NT2/D1 (cell line): ENCODE data around the gene SPATA9.
"Not testable (repeated sequence)": the region's sequence is repeated elsewhere in the genome, so short reads cannot be mapped to it uniquely, and the experiment has no call there.

Experiments
- DNase-seq: peaks from one replicate; pipeline ENCODE4 v3.0.0-alpha.2; 2011; ENCODE audit warnings: low read depth, low spot score
- H3K27me3 ChIP-seq: 2 replicates; pipeline ENCODE4 v1.6.0; 2011; ENCODE audit warnings: mild to moderate bottlenecking; ENCODE audit not compliant: insufficient read length, insufficient read depth
- H3K36me3 ChIP-seq: 2 replicates; pipeline ENCODE4 v1.6.1; 2011; ENCODE audit warnings: mild to moderate bottlenecking, low read length, mixed read lengths; ENCODE audit not compliant: insufficient read depth, insufficient read length
- H3K4me1 ChIP-seq: 2 replicates; pipeline ENCODE4 v1.5.1; 2011; ENCODE audit not compliant: insufficient read depth, insufficient read length
- H3K4me3 ChIP-seq: 2 replicates; pipeline ENCODE4 v1.5.1; 2011; ENCODE audit warnings: low read depth; ENCODE audit not compliant: insufficient read length
- H3K9ac ChIP-seq: 2 replicates; pipeline ENCODE4 v1.6.0; 2011; ENCODE audit warnings: low read depth; ENCODE audit not compliant: insufficient read length
- H3K9me3 ChIP-seq: 2 replicates; pipeline ENCODE4 v1.5.1; 2011; ENCODE audit warnings: mild to moderate bottlenecking, low read length; ENCODE audit not compliant: insufficient read depth
- SUZ12 ChIP-seq: IDR thresholded peaks from 2 replicates; pipeline ENCODE4 v1.6.1; 2011; ENCODE audit not compliant: insufficient read length, insufficient read depth; ENCODE audit errors: extremely low read depth
- YY1 ChIP-seq: IDR thresholded peaks from 2 replicates; pipeline ENCODE4 v1.6.1; 2011; ENCODE audit not compliant: insufficient read length, insufficient read depth
- ZNF274 ChIP-seq: IDR thresholded peaks from 2 replicates; pipeline ENCODE4 v1.6.1; 2011; ENCODE audit warnings: mild to moderate bottlenecking, low read depth, low read length

SPATA9 gene

DNA sequence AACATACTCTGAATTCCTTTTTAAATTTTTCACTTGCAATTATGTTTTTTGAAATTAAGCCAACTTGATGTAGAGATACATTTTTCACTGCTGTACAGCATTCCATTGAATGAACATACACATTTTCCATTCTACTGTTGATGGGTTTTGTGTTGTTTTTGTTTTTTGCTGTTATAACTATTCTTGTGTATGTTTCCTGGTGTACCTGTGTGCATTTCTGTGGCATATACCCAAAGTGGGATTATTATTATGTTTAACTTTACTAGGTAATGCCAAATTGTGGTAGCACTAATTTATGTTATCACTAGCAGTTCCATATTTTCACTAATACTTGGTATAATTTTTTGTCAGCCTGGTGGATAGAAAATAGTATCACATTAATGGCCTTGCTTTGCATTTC, 33.5 kb downstream of the SPATA9 start:
- H3K9ac ChIP-seq, result no peak overlapping the region
- DNase-seq, result no peak
- no peak for TF ChIP-seq ZNF274
- TF ChIP-seq SUZ12, result no peak
- TF ChIP-seq YY1, result no peak
- H3K36me3 ChIP-seq, result no peaks in the 10 kb centered on the region
- no peak overlapping the region for H3K4me3 ChIP-seq
- no peaks in the 10 kb centered on the region for H3K9me3 ChIP-seq
- H3K27me3 ChIP-seq, result no peaks in the 10 kb centered on the region
- H3K4me1 ChIP-seq, result no peaks in the 10 kb centered on the region

DNA sequence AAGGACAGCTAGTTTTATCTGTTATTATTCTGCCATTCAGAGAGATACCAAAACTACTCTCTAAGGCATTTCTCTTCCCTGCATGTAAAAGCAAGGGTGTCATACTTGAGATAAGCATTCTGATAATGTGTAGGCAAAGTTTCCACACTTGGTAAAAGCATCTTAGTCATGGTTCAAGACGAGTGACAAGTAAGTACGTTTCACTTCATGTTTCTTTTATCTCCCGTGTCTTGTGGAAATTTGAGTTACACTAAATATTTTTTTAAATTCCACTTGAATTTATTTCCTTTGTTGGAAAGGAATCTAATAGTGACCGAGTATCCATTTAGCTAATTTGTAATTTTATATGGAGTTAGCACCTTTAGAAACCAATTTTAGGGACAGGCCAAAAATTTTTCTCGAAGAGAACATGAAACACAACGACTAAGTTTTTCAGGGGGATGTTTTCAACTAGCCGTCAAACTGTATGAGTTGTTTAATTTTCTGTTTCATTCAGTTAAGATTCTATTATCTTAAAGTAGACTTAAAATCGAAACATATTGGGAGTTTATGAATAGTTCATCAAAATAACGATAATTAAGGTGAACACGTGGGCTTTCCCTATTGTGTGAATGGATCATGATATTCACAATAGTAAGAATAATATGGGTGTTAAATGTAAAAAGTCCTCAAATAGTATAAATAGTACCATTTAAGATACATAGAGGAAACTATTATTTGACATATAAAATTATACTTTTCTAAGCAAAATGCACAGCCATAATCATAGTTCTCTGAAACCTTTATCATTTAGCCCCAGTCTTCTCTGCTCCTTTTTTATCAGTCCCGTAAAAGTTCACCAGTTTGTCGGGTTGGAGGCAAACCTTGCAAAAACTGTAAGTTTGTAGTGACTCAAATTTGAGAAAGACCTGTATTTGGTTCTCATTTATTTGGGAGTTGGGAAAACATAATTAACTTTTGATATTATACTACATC, 34.6 kb downstream of the SPATA9 start:
- Histone ChIP-seq H3K36me3 (no peaks in the 10 kb centered on the region), H3K27me3 (no peaks in the 10 kb centered on the region), H3K9ac (no peak overlapping the region), H3K9me3 (no peaks in the 10 kb centered on the region), H3K4me1 (no peaks in the 10 kb centered on the region), H3K4me3 (no peak overlapping the region)
- TF ChIP-seq YY1, result no peak
- TF ChIP-seq SUZ12, result no peak
- TF ChIP-seq ZNF274, result no peak
- DNase-seq, result no peak

DNA sequence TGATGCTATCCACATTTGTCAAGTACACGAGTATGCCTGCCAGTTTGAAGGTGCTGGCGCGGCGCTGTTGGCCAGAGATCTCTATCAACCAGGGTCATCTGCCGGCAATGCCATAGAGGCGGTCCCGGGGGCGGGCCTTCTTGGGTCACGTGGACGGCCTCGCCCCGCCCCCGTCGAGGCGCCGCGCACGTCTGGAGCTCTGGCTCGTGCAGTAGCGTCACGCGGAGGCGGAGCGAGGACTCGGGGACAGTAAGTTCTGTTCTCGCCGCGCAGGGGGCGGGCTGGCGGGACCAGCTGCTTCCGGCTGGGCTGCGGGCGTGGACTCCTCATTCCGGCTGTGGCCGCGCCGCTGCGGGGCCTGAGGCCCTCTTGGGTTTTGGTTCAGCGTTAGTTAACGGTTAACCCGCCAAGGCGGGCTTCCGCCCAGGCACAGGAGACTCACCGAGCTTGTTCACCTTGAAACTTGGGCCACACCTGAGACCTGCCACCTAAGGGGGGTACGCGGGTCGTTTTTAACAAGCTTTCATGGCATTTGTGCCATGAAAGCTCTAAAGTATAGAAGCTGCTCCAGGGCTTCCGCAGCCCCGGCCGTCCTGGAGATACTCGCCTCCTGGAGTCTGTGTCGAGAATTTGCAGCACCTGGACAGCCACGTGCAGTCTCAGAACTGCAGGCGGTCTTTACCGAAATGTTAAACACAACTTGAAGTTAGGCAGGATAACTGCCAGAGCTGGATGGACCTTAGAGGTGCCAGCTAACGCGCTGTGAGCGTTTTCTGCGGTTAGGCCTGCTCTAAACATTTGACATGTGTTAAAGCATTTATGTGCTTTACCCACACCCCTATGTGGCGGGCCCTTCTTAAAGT, 36.0 kb downstream of the SPATA9 start, which contains the start of gene RFESD:
Gene RFESD (plus strand): TSS at position 209 of the 863 bp plus-strand sequence. CDS start 5,495 bp downstream, outside the sequence.
- peak; percentile 88 for DNase-seq
- H3K36me3 ChIP-seq, result no peaks in the 10 kb centered on the region
- H3K4me3 ChIP-seq, result peak within 1 kb of the TSS; percentile 29
- no peak for TF ChIP-seq SUZ12
- no peaks in the 10 kb centered on the region for H3K9me3 ChIP-seq
- H3K27me3 ChIP-seq, result no peaks in the 10 kb centered on the region
- peak within 1 kb of the TSS; percentile 51 for H3K9ac ChIP-seq
- H3K4me1 ChIP-seq, result no peaks in the 10 kb centered on the region

DNA sequence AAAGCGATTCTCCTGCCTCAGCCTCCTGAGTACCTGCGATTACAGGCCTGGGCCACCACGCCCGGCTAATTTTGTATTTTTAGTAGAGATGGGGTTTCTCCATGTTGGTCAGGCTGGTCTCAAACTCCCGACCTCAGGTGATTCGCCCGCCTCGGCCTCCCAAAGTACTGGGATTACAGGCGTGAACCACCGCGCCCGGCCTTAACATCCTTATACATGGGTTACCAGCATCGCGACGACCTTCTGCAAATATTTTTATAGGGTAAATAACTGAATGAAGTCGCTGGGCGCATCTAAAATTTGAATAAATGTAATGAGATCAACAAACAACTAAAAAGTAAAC, 36.6 kb downstream of the SPATA9 start:
- H3K9ac ChIP-seq, H3K4me3 ChIP-seq: not testable (repeated sequence)

DNA sequence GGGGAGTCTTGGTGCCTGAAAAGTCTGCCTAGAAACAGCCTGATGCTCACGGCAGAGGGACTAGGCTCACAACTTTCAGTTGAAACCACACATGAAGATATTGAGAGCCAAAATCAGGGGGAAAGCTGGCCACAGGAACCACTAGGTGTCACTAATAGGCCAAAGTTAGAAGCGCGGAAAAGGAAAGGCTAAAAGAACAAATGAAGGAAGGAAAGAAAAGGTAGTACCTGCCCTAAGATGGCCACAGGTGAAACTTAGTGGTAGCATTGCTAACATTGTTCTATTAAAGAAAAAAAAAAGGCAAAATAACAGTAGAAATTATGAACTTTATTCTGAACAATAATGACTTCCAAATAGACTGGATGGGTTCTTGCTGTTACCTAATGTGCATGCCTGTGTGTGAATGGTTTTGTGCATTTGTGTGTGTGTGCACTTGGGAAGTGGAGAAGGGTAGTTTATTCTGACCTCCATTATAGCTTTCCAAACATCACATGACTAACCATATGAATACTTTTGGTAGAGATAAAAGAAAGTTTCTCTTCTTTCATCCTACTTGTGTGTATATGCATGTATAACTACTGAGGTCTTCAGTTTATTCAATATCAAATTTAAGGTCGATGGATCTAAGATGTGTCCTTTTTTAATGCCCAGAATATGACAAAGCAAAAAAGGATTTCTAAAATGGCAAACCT, 38.3 kb downstream of the SPATA9 start:
- Histone ChIP-seq H3K27me3 (no peaks in the 10 kb centered on the region), H3K9ac (no peak overlapping the region), H3K36me3 (no peaks in the 10 kb centered on the region), H3K4me3 (no peak overlapping the region), H3K4me1 (no peaks in the 10 kb centered on the region), H3K9me3 (no peaks in the 10 kb centered on the region)
- TF ChIP-seq SUZ12, result no peak
- no peak for TF ChIP-seq ZNF274
- no peak for TF ChIP-seq YY1
- DNase-seq, result no peak

More for the DNA sequence above, 36.6 kb downstream of the SPATA9 start:
- H3K36me3 ChIP-seq, DNase-seq, H3K4me1 ChIP-seq, H3K27me3 ChIP-seq, H3K9me3 ChIP-seq: not testable (repeated sequence)

DNA sequence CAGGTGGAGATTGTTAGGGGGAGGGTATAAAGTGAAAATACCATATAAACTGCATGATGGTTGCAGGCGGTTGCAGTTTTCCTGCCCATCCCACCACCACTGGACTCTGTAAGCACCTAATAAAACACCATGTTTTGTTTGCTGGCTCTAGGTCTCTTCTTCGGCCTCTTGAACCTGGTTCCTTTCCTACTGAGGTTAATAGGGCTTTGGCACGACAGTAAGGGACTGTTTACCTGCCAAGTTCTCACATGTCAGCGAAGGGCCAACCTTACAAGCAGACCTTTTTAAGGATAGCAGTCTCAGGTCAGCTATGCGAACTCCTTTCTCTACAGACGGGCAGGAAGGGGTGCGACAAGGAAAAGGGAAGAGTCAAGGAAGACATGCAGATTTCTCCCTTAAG, 39.6 kb downstream of the SPATA9 start:
- no peak for DNase-seq
- no peak for TF ChIP-seq ZNF274
- no peak for TF ChIP-seq SUZ12
- TF ChIP-seq YY1, result no peak
- H3K36me3 ChIP-seq, result no peaks in the 10 kb centered on the region
- no peaks in the 10 kb centered on the region for H3K27me3 ChIP-seq
- H3K4me1 ChIP-seq, result no peaks in the 10 kb centered on the region
- H3K9me3 ChIP-seq, result no peaks in the 10 kb centered on the region
- no peak overlapping the region for H3K9ac ChIP-seq
- no peak overlapping the region for H3K4me3 ChIP-seq
